NCI-H526 treated with DMSO at 0.1 percent for 48 hours (cell line): ENCODE results near the gene FAM107B.
"Not testable (repeated sequence)": the region's sequence is repeated elsewhere in the genome, so short reads cannot be mapped to it uniquely, and the experiment has no call there.

Experiments
- DNase-seq: peaks from one replicate; lab custom pipeline; 2025; lab: John Stamatoyannopoulos, UW

Gene FAM107B

DNA sequence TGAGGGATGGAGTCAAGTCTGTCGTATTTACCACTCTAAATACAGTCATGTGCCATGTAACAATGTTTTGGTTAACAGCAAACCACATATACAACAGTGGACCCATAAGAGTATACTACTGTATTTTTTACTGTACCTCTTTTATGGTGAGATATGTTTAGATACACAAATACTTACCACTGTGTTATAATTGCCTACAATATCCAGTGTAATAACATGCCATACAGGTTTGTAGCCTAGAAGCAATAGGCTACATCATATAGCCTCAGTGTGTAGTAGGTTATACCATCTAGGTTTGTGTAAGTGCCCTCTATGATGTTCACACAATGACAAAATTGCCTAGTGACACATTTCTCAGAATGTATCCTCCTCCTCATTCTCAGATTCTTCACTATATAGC, 110.4 kb downstream of the FAM107B start:
- no peak for DNase-seq

DNA sequence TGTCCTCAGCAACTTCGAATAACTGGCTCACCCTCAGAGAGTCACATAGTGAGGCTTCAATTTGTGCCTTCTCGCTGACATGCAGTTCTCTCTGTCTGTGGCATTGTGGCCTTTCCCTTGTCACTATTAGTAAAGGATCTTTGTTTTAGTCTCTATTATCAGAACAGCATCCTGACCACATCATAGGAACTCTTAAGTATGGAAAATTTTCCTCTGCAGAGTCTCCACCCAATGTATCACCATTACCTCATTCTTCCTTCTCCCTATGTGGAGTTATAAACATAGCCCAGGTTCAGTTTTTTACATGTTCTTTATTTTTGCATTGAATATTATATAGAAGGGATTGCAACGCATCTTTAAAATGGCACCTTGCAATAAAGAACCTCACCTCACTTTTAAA, 112.9 kb downstream of the FAM107B start:
- DNase-seq: no peak

GRCh38 chr10:14660831-14661230, 113.9 kb downstream of the FAM107B start:
- DNase-seq: no peak

DNA sequence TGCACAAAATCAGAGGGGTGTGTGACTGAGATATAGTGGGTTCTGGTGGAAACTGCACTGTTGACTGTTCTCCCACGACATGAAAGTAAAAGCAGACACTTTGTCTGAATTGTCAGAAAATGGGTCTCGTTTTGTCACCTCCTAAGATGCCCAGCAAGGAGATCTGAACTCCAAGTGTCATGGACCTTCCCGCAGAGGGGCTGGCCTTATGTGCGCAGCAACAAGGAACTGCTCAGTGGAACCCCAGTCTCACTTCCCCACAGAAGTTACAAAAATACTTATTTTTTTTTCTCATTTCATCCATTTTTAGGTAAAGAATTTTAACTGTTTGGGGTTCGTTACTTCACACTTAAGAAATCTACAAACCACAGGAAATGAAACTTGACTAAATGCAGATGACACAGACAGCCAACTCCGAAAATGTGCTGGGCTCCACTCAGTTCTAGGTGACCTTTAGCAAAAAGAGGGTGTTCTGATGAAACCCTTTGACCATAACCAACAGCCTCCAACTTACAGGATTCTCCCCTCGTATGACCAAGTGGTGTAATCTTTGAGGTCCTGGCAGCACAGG, 115.0 kb downstream of the FAM107B start:
- no peak for DNase-seq

GRCh38 chr10:14659137-14659536, 115.6 kb downstream of the FAM107B start:
- DNase-seq: not testable (repeated sequence)

- no peak for DNase-seq
These were observed 116.2 kb downstream of the FAM107B start for GRCh38 chr10:14658331-14659127.

- no peak for DNase-seq
These were observed 118.5 kb downstream of the FAM107B start for GRCh38 chr10:14656052-14656730.

DNA sequence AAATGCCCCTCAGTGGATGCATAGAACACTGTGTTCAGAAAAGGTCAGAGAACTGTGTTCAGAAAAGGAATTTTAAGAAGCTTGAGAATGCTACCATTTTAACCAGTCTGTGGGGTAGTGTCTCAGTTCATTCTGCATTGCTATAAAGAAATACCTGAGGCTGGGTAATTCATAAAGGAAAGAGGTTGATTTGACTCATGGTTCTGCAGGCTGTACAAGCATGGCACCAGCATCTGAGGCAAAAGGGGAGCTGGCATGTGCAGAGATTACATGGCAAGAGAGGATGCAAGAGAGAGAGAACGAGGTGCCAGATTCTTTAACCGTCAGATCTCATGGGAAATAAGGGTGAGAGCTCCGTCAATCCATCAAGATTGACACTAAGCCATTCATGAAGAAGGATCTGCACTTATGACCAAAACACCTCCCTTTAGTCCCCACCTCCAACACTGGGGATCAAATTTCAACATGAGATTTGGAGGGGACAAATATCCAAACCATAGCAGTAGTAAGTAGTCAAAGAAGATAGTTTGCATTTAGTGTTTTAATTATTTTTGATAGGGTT, 119.8 kb downstream of the FAM107B start:
- DNase-seq: no peak

DNA sequence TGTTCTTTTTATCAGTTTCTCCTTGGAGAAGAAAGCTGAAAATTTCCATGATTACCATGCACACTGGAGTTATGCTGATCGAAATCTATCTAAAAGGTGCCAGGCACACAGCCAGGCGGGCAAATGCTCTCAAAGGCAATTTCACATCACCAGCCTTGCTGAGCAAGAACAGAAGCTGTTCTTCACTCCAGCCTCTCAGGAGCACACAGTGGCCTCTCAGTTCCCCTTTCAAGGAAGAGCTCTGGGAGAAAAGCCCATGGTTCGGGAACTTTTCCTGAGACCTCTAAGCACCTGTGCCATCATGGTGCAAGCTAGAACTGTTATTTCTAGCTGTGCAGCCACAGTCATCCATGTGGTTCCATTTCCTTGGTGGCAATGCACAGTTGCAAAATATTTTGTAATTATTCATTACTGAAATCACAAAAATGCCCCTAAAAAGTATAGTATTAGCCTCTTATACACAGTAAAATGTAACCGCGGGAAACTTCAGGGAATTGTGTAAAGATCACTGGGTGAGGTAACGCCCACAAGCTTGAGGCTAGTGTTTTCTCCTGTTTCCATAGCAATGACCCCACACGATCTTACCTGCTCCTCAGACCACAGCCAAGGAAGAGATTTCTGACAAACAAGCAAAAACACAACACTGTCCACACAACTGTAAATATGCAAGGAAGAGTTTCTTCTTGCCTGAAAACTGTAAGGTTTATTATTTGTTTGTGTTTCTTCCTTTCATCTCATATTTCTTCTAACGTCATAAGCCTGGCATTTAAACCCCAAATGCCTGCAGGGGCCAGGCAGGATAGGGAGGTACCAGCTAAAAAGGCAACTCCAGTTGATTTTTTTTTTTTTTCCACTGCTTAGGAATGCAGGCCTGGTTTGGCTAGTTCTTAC, 121.2 kb downstream of the FAM107B start:
- no peak for DNase-seq

GRCh38 chr10:14652816-14653215, 121.9 kb downstream of the FAM107B start:
- no peak for DNase-seq

- no peak for DNase-seq
These were observed 122.6 kb downstream of the FAM107B start for GRCh38 chr10:14652067-14652466.

GRCh38 chr10:14649739-14650138, 125.0 kb downstream of the FAM107B start:
- DNase-seq: no peak

- no peak for DNase-seq
These were observed 125.8 kb downstream of the FAM107B start for GRCh38 chr10:14648946-14649345.

- DNase-seq: peak; percentile 56
These were observed 126.5 kb downstream of the FAM107B start for GRCh38 chr10:14648005-14648765.

DNA sequence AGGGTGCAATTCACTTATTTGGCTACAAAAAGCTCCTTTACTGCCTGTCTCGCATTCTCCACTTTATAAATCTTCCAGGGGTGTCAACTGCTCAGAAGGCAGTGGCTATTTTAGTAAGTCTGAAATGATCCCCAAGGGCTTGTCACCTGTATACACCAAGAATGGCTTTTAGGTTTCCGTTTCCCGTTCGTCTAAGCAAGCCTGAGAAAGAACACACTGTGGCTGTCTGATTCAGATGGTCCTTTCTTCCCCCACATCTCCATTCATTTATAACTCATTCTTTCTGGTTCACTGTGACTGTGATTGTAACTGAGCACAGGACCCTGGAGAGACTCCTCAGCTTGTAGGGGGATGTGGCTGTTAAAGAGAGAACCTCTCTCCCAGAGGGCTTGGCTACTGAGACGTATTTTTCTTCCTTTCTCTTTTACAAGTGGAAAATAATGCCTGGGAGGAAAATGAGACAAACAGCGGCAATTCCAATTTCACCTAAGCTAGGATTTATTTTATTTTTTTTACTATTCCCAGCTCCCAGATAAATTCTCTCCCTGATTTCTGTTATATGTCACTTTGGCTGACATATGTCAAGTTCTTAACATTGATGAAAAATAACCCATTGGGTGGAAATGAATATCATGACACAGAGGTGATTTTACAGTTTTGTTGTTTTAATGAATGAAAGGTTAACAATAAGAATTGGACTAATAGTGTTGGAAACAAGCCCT, 129.3 kb downstream of the FAM107B start:
- no peak for DNase-seq

DNA sequence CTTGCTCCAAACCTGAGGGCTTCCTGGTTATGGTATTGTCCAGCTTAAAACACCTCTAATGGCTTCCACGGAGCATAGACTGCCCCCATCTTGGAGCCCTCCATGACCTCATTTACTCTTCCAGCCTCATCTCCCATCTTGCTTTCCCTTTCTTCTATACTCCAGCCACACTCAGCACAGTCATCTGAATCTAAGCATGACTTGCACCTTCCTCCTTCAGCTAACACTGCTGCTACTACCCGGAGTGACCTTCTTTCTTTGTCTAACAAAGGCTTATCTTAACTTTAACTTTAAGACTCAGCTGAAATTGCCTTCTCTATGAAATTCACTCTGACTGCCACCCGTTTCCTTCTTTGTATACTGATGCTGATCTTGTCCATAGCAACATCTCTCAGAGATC, 135.1 kb downstream of the FAM107B start:
- no peak for DNase-seq

DNA sequence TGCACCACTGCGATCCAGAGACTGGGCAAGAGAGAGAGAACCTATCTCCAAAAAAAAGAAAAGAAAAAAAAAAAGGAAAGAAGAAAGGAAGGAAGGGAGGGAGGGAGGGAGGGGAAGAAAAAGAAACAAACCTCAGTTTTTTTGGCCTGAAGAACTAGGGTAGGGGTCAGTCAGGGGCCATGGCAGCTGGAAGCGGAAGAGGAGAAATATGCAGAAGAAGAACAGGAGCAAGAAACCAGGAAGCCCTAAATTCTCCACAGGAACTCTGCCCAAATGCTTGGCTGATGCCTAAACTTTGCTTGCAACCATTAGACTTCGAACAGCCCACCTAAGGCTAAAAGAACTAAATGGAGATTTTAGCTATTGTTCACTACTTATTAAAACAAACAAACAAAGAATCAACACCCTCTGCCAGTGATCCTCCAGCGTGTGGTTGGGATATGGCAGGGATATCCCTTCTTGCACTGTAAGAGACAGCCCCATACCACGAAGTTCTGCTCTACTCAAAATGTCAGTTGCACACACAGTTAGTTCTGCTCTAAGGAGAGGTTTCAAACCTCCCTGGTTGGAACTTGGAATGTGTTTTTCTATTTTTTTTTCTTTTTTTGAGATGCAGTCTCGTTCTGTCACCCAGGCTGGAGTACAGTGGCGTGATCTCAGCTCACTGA, 139.5 kb downstream of the FAM107B start:
- no peak for DNase-seq

DNA sequence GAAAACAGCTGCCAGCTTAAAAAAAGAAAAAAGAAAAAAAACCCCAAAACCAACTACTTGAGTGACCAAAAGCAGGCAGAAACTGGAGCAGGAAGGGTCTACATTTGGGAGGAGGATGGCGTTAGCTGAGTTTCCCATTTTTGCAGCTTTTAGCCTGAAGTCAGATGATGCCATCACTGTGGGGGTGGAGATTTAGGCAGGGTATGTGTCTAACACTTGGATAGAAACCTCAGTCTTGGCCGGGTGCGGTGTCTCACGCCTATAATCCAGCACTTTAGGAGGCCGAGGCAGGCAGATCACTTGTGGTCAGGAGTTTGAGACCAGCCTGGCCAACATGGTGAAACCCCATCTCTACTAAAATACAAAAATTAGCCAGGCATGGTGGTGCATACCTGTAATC, 140.1 kb downstream of the FAM107B start:
- not testable (repeated sequence) for DNase-seq

GRCh38 chr10:14625765-14626525, 148.8 kb downstream of the FAM107B start:
- DNase-seq: no peak
